ENCODE results near the gene MED15. TPM values are rescaled to one million over a fixed set of nuclear protein-coding genes. Genes with fewer than 3 reads are reported as not detected.

The MED15 gene
- total and polyA plus RNA-seq, 10 donors = 32.2 to 162 (median 89.7) TPM

DNA sequence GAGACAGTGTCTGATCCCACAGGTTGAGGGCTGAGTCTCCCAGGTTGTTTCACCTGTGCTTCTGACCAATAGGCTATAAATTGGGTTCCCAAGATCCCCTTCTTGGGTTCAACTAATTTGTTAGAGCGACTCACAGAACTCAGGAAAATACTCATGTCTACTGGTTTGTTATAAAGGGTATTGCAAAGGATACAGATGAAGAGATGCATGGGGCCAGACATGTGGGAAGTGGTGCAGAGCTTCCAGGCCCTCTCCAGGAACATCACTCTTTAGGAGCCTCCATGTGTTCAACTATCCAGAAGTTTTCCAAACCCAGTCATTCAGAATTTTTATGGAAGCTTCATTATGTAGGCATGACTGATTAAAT, 16.5 kb upstream of the MED15 start:
- Histone ChIP-seq H3K27ac (no peak overlapping the region), H3K4me3 (no peak overlapping the region), H3K36me3 (peaks cover 0 to 30% (median 9%) of the 10 kb centered on the region in 6 donors), H3K27me3 (replicated peaks in 1 of 7) (no peaks in the 10 kb centered on the region), H3K4me1 (peaks cover 8 to 50% (median 22%) of the 10 kb centered on the region in 6 donors), H3K9me3 (no peaks in the 10 kb centered on the region)
- intact Hi-C loops (cut with DNase I; ENCODE audit: low total_unique reads) = no loop called here
- no peak for TF ChIP-seq POLR2AphosphoS5 (IDR thresholded peaks at IDR 0.05)
- no peak for TF ChIP-seq POLR2A (IDR thresholded peaks at IDR 0.05)
- TF ChIP-seq, protein P1, sequence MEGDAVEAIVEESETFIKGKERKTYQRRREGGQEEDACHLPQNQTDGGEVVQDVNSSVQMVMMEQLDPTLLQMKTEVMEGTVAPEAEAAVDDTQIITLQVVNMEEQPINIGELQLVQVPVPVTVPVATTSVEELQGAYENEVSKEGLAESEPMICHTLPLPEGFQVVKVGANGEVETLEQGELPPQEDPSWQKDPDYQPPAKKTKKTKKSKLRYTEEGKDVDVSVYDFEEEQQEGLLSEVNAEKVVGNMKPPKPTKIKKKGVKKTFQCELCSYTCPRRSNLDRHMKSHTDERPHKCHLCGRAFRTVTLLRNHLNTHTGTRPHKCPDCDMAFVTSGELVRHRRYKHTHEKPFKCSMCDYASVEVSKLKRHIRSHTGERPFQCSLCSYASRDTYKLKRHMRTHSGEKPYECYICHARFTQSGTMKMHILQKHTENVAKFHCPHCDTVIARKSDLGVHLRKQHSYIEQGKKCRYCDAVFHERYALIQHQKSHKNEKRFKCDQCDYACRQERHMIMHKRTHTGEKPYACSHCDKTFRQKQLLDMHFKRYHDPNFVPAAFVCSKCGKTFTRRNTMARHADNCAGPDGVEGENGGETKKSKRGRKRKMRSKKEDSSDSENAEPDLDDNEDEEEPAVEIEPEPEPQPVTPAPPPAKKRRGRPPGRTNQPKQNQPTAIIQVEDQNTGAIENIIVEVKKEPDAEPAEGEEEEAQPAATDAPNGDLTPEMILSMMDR (IDR thresholded peaks at IDR 0.05 in 8 of 11, conservative IDR thresholded peaks at IDR 0.05 in 3 of 11) = no peak
- DNase-seq = no peak
- 87 to 100% (median 97%) methylated on average over 1 of the region's 1 CpG for WGBS, 5 donors

DNA sequence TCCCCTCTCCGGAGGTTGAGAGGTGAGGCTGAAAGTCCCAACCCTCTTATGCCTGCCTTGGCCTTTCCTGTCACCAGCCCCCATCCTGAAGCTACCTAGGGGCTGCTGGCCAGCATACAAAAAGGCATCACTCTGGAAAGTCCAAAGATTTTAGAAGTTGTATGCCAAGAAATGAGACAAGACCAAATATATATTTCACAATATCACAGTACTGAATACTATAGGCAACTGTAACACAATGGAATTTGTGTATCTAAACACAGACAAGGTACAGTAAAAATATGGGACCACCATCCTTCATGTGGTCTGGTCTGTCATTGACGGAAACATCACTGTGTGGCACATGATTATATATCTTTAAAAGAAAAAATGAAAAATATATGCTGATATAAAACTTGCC, 16.1 kb upstream of the MED15 start:
- TF ChIP-seq POLR2A (IDR thresholded peaks at IDR 0.05) (no peak), POLR2AphosphoS5 (IDR thresholded peaks at IDR 0.05) (no peak)
- TF ChIP-seq, protein P1 (IDR thresholded peaks at IDR 0.05 in 8 of 11, conservative IDR thresholded peaks at IDR 0.05 in 3 of 11) = no peak
- Histone ChIP-seq H3K4me1 (peaks cover 8 to 54% (median 24%) of the 10 kb centered on the region in 6 donors), H3K9me3 (no peaks in the 10 kb centered on the region), H3K27me3 (replicated peaks in 1 of 7) (no peaks in the 10 kb centered on the region), H3K27ac (no peak overlapping the region), H3K4me3 (no peak overlapping the region), H3K36me3 (peaks cover 0 to 27% (median 9%) of the 10 kb centered on the region in 6 donors)
- 94 to 98% (median 95%) methylated on average over 2 of the region's 2 CpGs for WGBS, 5 donors
- intact Hi-C loops (cut with DNase I; ENCODE audit: low total_unique reads) = no loop called here
- no peak for DNase-seq

DNA sequence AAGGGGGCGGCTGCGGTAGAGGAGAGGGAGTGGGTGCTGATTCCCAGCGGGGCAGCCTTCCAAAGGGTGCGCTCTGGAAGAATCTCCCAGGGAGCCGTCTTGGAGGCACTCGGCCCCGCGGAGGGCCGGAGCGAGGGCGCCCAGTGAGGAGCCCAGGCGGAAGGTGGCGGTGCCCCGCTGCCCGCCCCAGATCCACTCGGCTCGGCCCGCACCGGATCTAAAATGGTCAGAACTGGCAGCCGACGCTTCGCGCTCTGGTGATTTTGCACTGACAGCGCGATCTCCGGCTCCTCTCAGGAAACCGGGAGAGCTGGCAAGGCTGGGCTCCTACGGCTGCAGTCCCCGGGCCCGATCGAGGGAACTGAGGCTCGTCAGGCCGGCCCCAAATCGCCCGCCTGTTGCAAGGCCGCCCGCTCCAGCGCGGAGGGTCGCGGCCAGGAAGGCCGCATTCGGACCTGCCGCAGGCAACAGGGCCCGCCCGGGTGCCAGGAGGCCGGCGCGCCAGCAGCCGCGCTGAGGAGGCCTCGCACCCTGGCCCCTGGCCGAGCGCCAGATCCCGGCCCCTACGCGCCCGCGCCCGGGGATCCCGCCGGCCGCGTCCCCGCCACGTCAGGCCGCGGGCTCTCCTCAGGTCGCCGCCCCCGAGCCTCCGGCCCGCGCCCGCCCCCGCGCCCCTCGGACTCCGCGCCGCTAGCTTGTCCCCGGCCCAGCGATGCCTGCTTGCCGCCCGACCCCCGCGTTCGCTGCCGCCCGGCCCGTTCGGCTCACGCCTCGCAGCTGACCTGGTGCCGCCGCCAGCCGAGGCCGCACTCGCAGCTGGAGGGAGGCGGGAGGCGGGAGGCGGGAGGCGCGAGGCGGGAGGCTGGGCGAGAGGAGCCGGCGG, 12.2 kb upstream of the MED15 start, which contains the start of gene KLHL22:
Gene KLHL22, minus strand, starts transcription at position 818 of the 883 bp plus-strand sequence. CDS start 6,584 bp downstream, outside the sequence.
- peak within 1 kb of the TSS; percentile 90 to 96 (median 92) for H3K27ac ChIP-seq
- 0 to 1% (median 1%) methylated on average over 19 to 108 of the region's 108 CpGs for WGBS, 5 donors
- H3K27me3 ChIP-seq (replicated peaks in 1 of 7) = no peaks in the 10 kb centered on the region
- intact Hi-C loops (cut with DNase I; ENCODE audit: low total_unique reads) = loop anchor here (5.0 kb wide), 1 partner anchor 38 kb away; no protein-coding TSS in a partner anchor
- no peak for DNase-seq
- TF ChIP-seq POLR2AphosphoS5 (IDR thresholded peaks at IDR 0.05) (peak; percentile 74 to 83 (median 82)), POLR2A (IDR thresholded peaks at IDR 0.05) (peak in 1 of 3 donors; percentile 18)
- TF ChIP-seq, protein P1 (IDR thresholded peaks at IDR 0.05 in 8 of 11, conservative IDR thresholded peaks at IDR 0.05 in 3 of 11) = no peak
- H3K36me3 ChIP-seq = peaks cover 0 to 9% (median 0%) of the 10 kb centered on the region in 6 donors
- peaks cover 13 to 61% (median 31%) of the 10 kb centered on the region in 6 donors for H3K4me1 ChIP-seq
- peak within 1 kb of the TSS; percentile 60 to 92 (median 75) for H3K4me3 ChIP-seq
- no peaks in the 10 kb centered on the region for H3K9me3 ChIP-seq
